Heart left ventricle (tissue), 13 donors: ENCODE measurements around the gene FANCD2OS.
"Not testable (repeated sequence)": the region's sequence is repeated elsewhere in the genome, so short reads cannot be mapped to it uniquely, and the experiment has no call there.

Source experiments
- POLR2A ChIP-seq, 2 donors: fragments of 450-650 bp; IDR thresholded peaks; one replicate each; pipeline ENCODE4 v1.6.1; 2017; ENCODE audit warnings: antibody characterized with exemption in 2 of 2, mild to moderate bottlenecking in 2 of 2, moderate library complexity in 2 of 2
- TF ChIP-seq, protein P1 (sequence below), 12 donors: fragments of 200-600 bp; sonication (generic) in 4 of 12; IDR thresholded peaks; one replicate each; pipeline versions ENCODE4 v1.5.0 to v1.8.0; 2018 to 2022; ENCODE audit warnings: antibody characterized with exemption in 12 of 12, mild to moderate bottlenecking in 5 of 12
- donor health status: ischemic (EF 13 %, LVEDD 7.1; RV severe dilation, severe dysfunction).
- donor health status: DM: no; HTN: yes; CAD: no.
- donor health status: DM: no; HTN: no; CAD: no.
- donor health status: ischemic (EF 25% LVEDD 6.9; RV normal size, moderate dysfunction).
- donor health status: ischemic (EF 25% LVEDD 5.7; RV mildly dilated, moderate dysfunction).
- donor health status: ischemic (EF 35%, LVEDD 5.7; RV mildly dilated, moderate dysfunction).
- donor health status: nonischemic (EF 11% LVEDD 7.7; RV severe dilation, severe dysfunction).
- donor health status: DM: yes; HTN: yes; CAD: no.
- donor health status: PGD.
- donor health status: ischemic (EF 29% LVEDD 5.4; RV normal size, mild dysfunction).
- donor health status: nonischemic (EF 23%, LVEDD 6.1; RV moderate dilation, normal function).

DNA sequence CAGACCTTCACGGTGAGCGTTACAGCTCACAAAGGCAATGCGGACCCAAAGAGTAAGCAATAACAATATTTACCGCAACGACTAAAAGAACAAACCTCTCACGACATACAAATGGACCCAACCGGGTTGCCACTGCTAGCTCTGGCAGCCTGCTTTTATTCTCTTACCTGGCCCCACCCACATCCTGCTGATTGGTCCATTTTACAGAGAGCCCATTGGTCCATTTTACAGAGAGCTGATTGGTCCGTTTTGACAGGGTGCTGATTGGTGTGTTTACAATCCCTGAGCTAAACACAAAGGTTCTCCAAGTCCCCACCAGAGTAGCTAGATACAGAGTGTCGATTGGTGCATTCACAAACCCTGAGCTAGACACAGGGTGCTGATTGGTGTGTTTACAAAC is 27.8 kb upstream of the FANCD2OS start:
- TF ChIP-seq POLR2A (IDR thresholded peaks at IDR 0.05): not testable (repeated sequence)
- TF ChIP-seq, protein P1, sequence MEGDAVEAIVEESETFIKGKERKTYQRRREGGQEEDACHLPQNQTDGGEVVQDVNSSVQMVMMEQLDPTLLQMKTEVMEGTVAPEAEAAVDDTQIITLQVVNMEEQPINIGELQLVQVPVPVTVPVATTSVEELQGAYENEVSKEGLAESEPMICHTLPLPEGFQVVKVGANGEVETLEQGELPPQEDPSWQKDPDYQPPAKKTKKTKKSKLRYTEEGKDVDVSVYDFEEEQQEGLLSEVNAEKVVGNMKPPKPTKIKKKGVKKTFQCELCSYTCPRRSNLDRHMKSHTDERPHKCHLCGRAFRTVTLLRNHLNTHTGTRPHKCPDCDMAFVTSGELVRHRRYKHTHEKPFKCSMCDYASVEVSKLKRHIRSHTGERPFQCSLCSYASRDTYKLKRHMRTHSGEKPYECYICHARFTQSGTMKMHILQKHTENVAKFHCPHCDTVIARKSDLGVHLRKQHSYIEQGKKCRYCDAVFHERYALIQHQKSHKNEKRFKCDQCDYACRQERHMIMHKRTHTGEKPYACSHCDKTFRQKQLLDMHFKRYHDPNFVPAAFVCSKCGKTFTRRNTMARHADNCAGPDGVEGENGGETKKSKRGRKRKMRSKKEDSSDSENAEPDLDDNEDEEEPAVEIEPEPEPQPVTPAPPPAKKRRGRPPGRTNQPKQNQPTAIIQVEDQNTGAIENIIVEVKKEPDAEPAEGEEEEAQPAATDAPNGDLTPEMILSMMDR (IDR thresholded peaks at IDR 0.05): not testable (repeated sequence)
